ENCODE results near the gene PLG. TPM values are rescaled to one million over a fixed set of nuclear protein-coding genes. Genes with fewer than 3 reads are reported as not detected.

The PLG gene
- total and polyA plus RNA-seq, 2 of the 4 experiments (the other 2 are of a cell fraction): not detected

GRCh38 chr6:160756021-160756420 lies 54.0 kb downstream of the PLG start:
- TF ChIP-seq RCOR1 (IDR thresholded peaks at IDR 0.05; ENCODE audit: insufficient replicate concordance, low read length) (no peak), ELK1 (IDR thresholded peaks at IDR 0.05; ENCODE audit: borderline replicate concordance, low read depth, low read length) (no peak), POLR2A (IDR thresholded peaks at IDR 0.05; ENCODE audit: low read depth, low read length) (no peak), CHD1 (IDR thresholded peaks at IDR 0.05; ENCODE audit: low read depth, low read length) (no peak), CTCF (conservative IDR thresholded peaks at IDR 0.05; ENCODE audit: low read depth, low read length) (no peak), RFX5 (IDR thresholded peaks at IDR 0.05; ENCODE audit: low read depth, low read length) (no peak), RAD21 (IDR thresholded peaks at IDR 0.05; ENCODE audit: low read length) (no peak), MAFK (IDR thresholded peaks at IDR 0.05; ENCODE audit: low read depth, low read length) (no peak), MAZ (IDR thresholded peaks at IDR 0.05; ENCODE audit: borderline replicate concordance, low read depth, low read length) (no peak), BHLHE40 (IDR thresholded peaks at IDR 0.05; ENCODE audit: low read depth, low read length) (no peak), NFE2L2 (IDR thresholded peaks at IDR 0.05; ENCODE audit: low read depth, low read length) (no peak), MXI1 (IDR thresholded peaks at IDR 0.05; ENCODE audit: borderline replicate concordance, low read depth, low read length) (no peak), FOS (IDR thresholded peaks at IDR 0.05; ENCODE audit: low read depth, low read length) (no peak), CEBPB (IDR thresholded peaks at IDR 0.05; ENCODE audit: low read depth, low read length) (no peak), SMC3 (IDR thresholded peaks at IDR 0.05; ENCODE audit: low read depth, low read length) (no peak), USF2 (IDR thresholded peaks at IDR 0.05; ENCODE audit: low read depth, low read length) (no peak)
- no peaks in the 10 kb centered on the region for H3K36me3 ChIP-seq (ENCODE audit: control insufficient read depth, insufficient read depth, low read length)
- dilution Hi-C loops (cut with HindIII; ENCODE audit: low sequenced_read_pairs, unreplicated experiment): no loop called here
- DNase-seq (no peak), ATAC-seq (ENCODE audit: low read depth) (no peak)
- no peak overlapping the region for H3K4me3 ChIP-seq (ENCODE audit: insufficient read depth, low read depth, low read length)
- no peak overlapping the region for H3K9ac ChIP-seq (ENCODE audit: low read depth, low read length)
- H3K79me1 ChIP-seq (ENCODE audit: low read depth in 1 of 2, low read length in 2 of 2): no peaks in the 10 kb centered on the region
- H4K5ac ChIP-seq (ENCODE audit: low read depth, low read length): no peak overlapping the region
- H3K27me3 ChIP-seq (ENCODE audit: control insufficient read depth, insufficient read depth, low read length): no peaks in the 10 kb centered on the region
- no peak overlapping the region for H2BK5ac ChIP-seq (ENCODE audit: low read depth, low read length, poor library complexity, severe bottlenecking)
- H2BK20ac ChIP-seq (ENCODE audit: low read depth, low read length): no peak overlapping the region
- peaks cover 12% of the 10 kb centered on the region; the same call in 1 of the 2 replicates for H3K9me3 ChIP-seq (ENCODE audit: control insufficient read depth, insufficient read depth, low read length)
- no peak overlapping the region for H2BK120ac ChIP-seq (ENCODE audit: low read depth, low read length)
- no peak overlapping the region for H4K91ac ChIP-seq (ENCODE audit: insufficient read depth, low read depth, low read length)
- H3K56ac ChIP-seq (ENCODE audit: extremely low read depth, insufficient read depth, low read length): no peak overlapping the region
- no peak overlapping the region for H3K4ac ChIP-seq (ENCODE audit: low read depth, low read length)
- no peak overlapping the region for H4K8ac ChIP-seq (ENCODE audit: low read depth in 2 of 2, low read length in 2 of 2)
- H4K20me1 ChIP-seq (ENCODE audit: insufficient read depth, low read length): no peaks in the 10 kb centered on the region
- no TSS peak for BruUV-seq (replicated peaks)
- H2AK5ac ChIP-seq (ENCODE audit: low read depth, low read length): no peak overlapping the region
- no CpG with 5 or more reads among the region's 1 CpG for whole genome bisulfite sequencing, 2 experiments (ENCODE audit: extremely low coverage in 2 of 2, insufficient read length in 1 of 2)
- no peak overlapping the region for H3K23ac ChIP-seq (ENCODE audit: low read depth, low read length)
- in situ Hi-C loops (cut with MboI; ENCODE audit: low sequenced_read_pairs): no loop called here
- ChIA-PET CTCF (no interaction called here), POLR2A (ENCODE audit: unreplicated experiment) (no interaction called here)
- no peak overlapping the region for H2AK9ac ChIP-seq (replicated peaks; ENCODE audit: low read depth, low read length, poor library complexity)
- H2BK15ac ChIP-seq (ENCODE audit: low read depth, low read length): no peak overlapping the region
- no peaks in the 10 kb centered on the region for H3K4me1 ChIP-seq (ENCODE audit: control insufficient read depth, insufficient read depth, low read length)
- H3K4me2 ChIP-seq (ENCODE audit: low read depth, low read length): no peak overlapping the region
- no peak overlapping the region for H3K27ac ChIP-seq (ENCODE audit: insufficient read depth, low read length)
- H2AFZ ChIP-seq (replicated peaks; ENCODE audit: low read length, poor library complexity): no peak overlapping the region
- H3K14ac ChIP-seq (replicated peaks; ENCODE audit: low read depth, low read length): no peak overlapping the region
- H3K18ac ChIP-seq (ENCODE audit: low read depth, low read length): no peak overlapping the region
- H3K9me1 ChIP-seq (ENCODE audit: insufficient read depth, low read length): no peaks in the 10 kb centered on the region
- intact Hi-C loops (cut with micrococcal nuclease): no loop called here

Data from IMR-90 (cell line).